ENCODE data around the gene ARID1B. TPM values are rescaled to one million over a fixed set of nuclear protein-coding genes. Genes with fewer than 3 reads are reported as not detected.
A peak's percentile ranks its signal among the peaks of the same experiment; 100 is the strongest.

Gene ARID1B
- total RNA-seq, 2 experiments from 2014 or later = 90.1 to 164 TPM

DNA sequence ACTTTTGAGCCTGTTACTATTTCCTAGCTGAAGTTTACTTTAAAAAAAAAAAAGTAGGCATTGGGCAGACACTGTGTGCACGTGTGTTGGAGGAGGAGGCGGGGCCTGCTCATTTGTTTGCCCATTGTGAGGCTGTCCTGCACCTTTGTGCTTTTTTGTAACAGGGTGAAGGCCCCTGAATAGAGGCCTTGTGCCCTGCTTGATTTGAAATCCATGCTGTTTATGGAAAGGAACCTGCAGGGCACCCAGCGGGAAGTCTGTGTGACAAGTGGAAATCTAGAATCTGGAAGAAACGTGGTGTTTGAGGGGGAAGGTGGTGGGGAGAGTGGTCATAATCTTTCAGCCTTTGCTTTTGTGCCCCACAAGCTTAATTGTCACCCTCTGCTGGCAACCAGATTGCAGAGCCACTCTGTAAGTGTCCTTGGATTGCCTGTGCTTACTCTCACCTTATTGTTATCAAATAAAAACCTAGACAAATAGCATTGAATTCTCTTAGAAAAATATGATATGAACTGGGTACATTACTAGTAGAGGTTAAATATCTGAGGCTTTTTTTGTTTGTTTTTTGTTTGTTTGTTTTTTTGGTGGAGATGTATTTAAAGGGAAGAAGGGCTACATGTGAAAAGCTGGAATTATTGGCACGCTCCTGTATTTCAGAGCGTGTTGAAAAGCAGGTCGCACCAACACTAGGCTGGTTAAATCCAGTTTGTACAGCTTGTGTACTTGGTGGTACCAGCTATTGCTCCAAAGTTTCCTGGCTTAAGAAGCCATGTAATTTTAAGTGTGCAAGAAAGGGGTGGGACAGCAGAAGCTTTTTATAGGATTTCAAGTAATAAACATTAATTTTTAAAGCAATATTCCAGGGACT lies 156.3 kb downstream of the ARID1B start:
- Histone ChIP-seq H3K9me3 (ENCODE audit: low read length) (no peaks in the 10 kb centered on the region), H3K4me1 (ENCODE audit: insufficient read depth, low read length, poor library complexity, severe bottlenecking) (peaks cover 19% of the 10 kb centered on the region), H3K9me2 (ENCODE audit: insufficient read depth, low read length) (no peaks in the 10 kb centered on the region), H2AFZ (ENCODE audit: low read length) (no peak overlapping the region), H3K79me2 (ENCODE audit: insufficient read depth, low read depth, low read length) (peaks cover 48% of the 10 kb centered on the region; the same call in 1 of the 2 replicates), H4K20me1 (ENCODE audit: insufficient read depth, low read length) (0 out of 2 replicates have a peak, but pooled peaks cover 5% of the 10 kb centered on the region), H3K36me3 (ENCODE audit: insufficient read depth, low read length) (peaks cover 14% of the 10 kb centered on the region), H3K4me2 (ENCODE audit: low read length) (peak overlapping the region; percentile 43), H3K4me3 (ENCODE audit: low read depth, low read length, poor library complexity, severe bottlenecking) (no peak overlapping the region), H3K27ac (ENCODE audit: low read depth, low read length, poor library complexity, severe bottlenecking) (peak overlapping the region; percentile 13)
- POLR2A ChIA-PET = interaction anchor here (0.5 to 1.8 kb wide), 12 partner anchors 9 to 145 kb away, joined by 3 to 8 read pairs (median 4); no protein-coding TSS in a partner anchor
- DNase-seq (ENCODE audit: low spot score) = peak; percentile 58
- intact Hi-C loops (cut with micrococcal nuclease; ENCODE audit: unreplicated experiment) = loop anchor here (5.0 kb wide), 1 partner anchor 151 kb away; no protein-coding TSS in a partner anchor
- no TSS peak for BruUV-seq (replicated peaks)
- CTCF ChIA-PET (ENCODE audit: unreplicated experiment) = interaction anchor here (1.0 kb wide), 1 partner anchor 24 kb away, joined by 4 read pairs; no protein-coding TSS in a partner anchor
- TF ChIP-seq EZH2phosphoT487 (IDR thresholded peaks at IDR 0.05; ENCODE audit: borderline replicate concordance, low read depth, low read length) (no peak), CTCF (conservative IDR thresholded peaks at IDR 0.05; ENCODE audit: low read length) (peak; percentile 66)

DNA sequence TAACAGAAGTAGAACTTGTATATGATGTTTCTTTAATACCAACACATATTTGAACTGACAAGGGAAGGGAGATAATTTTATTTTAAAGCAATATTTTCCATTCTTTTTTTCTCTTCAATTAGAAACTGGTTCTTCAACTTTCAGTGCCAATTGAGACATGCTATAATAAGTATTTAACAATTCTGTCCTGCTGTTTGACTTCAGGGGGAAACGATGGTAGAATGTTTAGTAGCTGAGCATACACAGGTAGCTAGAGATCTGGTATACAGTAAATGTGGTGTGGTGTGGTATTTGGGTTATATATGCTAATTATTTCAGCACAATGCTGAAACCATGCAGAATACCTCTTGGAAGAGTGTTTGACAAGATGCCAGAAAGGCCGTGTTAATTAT lies 156.9 kb downstream of the ARID1B start:
- BruUV-seq (replicated peaks) = no TSS peak
- intact Hi-C loops (cut with micrococcal nuclease; ENCODE audit: unreplicated experiment) = loop anchor here (5.0 kb wide), 1 partner anchor 152 kb away; no protein-coding TSS in a partner anchor
- no peaks in the 10 kb centered on the region for H3K9me3 ChIP-seq (ENCODE audit: low read length)
- no peak overlapping the region for H3K27ac ChIP-seq (ENCODE audit: low read depth, low read length, poor library complexity, severe bottlenecking)
- H4K20me1 ChIP-seq (ENCODE audit: insufficient read depth, low read length) = 0 out of 2 replicates have a peak, but pooled peaks cover 5% of the 10 kb centered on the region
- ChIA-PET CTCF (ENCODE audit: unreplicated experiment) (no interaction called here), POLR2A (interaction anchor here (0.5 to 2.0 kb wide), 4 partner anchors 9 to 146 kb away, joined by 3 to 8 read pairs (median 5); no protein-coding TSS in a partner anchor)
- peaks cover 14% of the 10 kb centered on the region for H3K36me3 ChIP-seq (ENCODE audit: insufficient read depth, low read length)
- no peak for DNase-seq (ENCODE audit: low spot score)
- no peak overlapping the region for H2AFZ ChIP-seq (ENCODE audit: low read length)
- no peak for TF ChIP-seq EZH2phosphoT487 (IDR thresholded peaks at IDR 0.05; ENCODE audit: borderline replicate concordance, low read depth, low read length)
- no peak for TF ChIP-seq CTCF (conservative IDR thresholded peaks at IDR 0.05; ENCODE audit: low read length)
- peaks cover 19% of the 10 kb centered on the region for H3K4me1 ChIP-seq (ENCODE audit: insufficient read depth, low read length, poor library complexity, severe bottlenecking)
- H3K79me2 ChIP-seq (ENCODE audit: insufficient read depth, low read depth, low read length) = peaks cover 55% of the 10 kb centered on the region; the same call in 1 of the 2 replicates
- H3K4me3 ChIP-seq (ENCODE audit: low read depth, low read length, poor library complexity, severe bottlenecking) = no peak overlapping the region
- no peaks in the 10 kb centered on the region for H3K9me2 ChIP-seq (ENCODE audit: insufficient read depth, low read length)
- no peak overlapping the region for H3K4me2 ChIP-seq (ENCODE audit: low read length)

Measured in OCI-LY7 (cell line).